GM21723 (cell line): Measurements from ENCODE around the gene AHRR.

Experiments
- ATAC-seq: cut with Tn5 transposase; IDR thresholded peaks from one replicate; pipeline ENCODE4 v1.9.1; 2021; ENCODE audit warnings: mild to moderate bottlenecking, moderate library complexity; ENCODE audit not compliant: unreplicated experiment

Gene AHRR

DNA sequence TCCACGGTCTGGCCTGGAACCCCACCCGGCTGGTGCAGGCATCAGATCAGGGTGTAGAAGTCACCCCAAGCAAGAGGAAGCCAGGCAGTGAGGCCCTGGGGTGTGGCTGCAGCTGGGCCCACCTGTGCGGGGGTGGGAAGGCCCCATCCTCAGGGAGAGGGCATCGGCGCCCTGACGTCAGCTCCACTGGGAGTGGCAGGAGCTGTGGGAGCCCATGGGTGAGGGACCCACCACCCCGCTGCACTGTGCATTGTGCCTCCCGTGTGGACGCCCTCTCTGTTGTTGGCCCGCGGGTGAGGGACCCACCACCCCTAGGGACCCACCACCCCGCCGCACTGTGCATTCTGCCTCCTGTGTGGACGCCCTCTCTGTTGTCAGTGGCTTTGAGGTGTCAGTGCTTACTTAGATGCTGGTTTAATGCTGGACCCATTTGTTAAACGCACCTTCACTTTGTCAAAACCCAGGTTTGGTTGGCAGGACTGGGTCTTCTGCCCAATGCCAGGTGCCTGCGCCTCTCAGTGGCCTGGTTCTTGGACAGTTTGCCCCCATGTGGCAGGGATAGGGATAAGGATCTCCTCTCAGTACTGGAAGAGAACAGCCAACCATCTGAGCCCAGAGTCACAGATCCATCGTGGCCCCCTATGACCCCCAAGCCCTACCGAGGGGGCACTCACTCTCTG is 114.6 kb downstream of the AHRR start:
- no peak for ATAC-seq

DNA sequence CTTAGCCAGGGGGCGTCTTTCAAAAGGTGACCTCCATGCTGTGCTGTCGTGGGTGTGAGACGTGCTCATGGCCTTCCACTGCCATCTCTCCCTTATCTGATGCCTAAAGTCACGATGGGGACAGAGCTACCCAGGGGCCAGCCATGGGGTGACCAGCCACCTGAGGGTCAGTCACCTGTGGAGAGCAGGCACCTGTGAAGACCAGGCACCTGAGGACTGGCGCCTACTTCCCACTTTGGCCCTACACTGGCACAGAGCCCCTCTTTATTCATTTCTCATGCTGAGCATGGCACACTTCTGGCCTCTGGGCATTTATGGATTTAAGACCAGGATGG is 115.1 kb downstream of the AHRR start:
- ATAC-seq = no peak

DNA sequence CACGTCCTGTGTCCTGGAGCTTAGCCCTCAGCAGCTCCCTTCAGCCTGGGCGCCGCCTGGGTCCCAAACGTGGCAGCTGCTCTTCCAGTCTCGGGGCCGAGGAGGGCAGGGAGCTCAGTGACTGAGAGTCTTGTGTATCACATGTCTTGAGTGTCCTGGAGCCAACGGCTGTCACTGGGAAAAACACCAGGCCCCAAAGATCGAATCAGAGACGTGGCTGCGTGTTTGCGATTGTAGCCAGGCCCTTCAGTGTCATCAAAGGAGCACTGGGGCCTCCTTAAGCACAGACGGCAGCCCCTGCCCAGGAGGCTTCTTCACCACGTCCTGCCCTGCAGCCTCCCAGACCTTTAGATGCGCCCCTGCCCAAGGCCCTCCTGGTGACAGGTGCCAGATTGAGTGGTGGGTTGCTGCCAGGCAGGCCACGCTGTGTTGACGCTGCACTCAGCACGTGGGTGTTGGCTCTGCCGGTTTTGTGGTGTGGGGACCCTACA is 115.8 kb downstream of the AHRR start:
- ATAC-seq = no peak

DNA sequence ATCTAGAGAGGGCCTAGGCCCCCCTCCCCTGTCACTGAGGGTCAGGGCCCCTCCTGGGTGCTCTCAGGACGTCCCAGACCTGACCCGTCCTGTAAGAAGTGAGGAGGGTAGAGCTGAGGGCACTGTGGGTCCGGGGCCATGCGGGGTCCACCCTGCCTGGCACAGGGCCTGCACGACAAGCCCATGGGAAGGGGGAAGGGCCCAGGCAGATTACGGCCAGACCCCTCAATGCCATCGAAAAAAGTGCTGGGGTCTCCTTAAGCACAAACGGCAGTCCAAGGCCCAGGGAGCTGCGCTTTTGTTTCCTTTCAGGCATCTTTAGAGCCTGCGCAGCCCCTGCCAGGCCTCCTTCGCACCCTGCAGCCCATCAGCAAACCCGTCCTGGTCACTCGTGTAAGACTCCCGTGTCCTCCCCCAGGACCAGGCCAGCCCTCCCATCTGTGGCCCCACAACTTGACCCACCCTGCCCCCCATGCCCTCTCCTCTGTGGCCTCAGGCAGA is 117.0 kb downstream of the AHRR start:
- ATAC-seq = no peak

DNA sequence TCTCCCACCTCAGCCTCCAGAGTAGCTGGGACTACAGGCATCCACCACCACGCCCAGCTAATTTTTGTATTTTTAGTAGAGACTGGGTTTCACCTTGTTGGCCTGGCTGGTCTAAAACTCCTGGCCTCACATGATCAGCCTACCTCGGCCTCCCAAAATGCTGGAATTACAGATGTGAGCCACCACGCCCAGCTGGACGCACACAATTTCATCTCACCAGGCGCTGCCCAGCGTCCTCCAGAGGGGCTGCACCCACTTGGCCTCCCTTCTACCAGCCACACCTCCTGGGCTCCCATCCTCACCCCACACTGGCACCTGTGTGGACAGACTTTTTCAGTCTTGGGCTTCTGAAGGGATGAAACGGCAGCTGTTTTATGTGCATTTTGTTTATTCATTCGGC is 117.7 kb downstream of the AHRR start:
- ATAC-seq = no peak

DNA sequence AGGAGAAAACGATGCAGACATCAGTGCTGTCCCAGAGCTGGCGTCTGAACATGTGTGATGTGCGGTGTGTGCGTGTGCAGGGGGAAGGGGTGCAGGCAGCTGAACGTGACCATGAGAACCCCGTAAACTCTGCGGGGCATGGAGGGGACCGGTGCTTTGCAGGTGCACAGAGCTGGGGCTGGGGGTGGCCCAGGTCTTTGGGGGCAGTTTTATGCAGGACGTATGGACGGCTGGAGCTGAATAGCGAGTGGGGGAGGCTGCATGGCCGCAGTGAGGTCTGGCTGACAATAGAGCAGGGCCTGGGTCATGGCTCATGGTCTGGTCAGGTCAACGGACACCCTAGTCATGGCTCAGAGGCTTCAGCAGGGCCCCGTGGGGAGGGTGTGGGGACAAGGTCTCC is 118.1 kb downstream of the AHRR start:
- ATAC-seq = no peak

DNA sequence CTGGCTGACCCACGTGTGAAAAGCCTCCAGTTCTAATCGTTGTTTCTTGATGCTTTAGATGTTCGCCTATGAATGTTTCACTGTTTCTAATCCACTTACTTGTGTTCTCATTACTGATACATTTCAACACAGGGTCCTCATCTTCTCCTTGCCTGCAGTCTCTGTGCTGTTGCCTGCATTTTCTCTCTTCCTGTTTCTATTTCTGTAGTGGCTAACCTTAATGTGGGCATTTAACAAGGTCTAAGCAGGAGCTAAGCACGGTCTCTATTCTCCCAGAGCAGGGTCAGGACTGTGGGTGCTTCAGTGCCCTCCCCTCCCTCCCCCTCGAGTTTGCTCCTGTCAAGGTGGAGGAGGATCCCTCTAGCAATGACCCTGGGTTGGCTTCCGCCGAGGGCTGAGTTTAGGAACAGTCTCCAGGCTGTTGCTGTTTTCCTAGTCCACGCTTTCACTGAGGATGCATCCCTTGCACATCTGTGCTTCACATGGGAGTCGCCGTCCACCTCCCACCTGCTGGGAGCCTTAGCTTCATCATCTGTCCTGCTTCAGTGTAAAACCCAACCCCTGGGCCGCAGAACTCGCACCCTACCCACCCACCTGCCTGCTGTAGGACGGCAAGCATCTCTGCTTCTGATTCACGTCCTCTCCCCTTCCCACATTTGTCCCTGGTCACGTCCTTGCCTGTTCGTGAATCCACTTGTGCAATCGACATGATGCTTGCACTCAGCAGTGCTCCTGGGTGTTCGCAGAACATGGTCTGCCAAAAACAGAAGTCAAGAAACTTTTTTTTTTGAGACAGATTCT is 119.1 kb downstream of the AHRR start:
- ATAC-seq = no peak

DNA sequence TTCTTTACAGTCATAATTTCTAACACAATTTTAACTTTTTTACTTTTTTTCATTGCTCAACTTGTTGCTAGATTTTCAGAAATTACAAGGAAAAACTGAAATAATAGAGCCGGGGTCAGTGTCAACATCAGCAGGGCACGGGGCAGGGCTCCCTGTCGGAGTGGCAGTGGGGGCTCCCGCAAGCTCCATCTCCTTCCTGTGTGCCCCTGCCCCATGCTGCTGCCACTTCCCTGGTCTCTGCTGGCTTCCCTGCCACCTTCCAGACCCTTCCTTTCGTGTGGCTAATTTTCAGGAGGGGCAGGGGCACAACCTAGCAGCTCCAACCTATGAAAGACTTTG is 120.5 kb downstream of the AHRR start:
- ATAC-seq = no peak

DNA sequence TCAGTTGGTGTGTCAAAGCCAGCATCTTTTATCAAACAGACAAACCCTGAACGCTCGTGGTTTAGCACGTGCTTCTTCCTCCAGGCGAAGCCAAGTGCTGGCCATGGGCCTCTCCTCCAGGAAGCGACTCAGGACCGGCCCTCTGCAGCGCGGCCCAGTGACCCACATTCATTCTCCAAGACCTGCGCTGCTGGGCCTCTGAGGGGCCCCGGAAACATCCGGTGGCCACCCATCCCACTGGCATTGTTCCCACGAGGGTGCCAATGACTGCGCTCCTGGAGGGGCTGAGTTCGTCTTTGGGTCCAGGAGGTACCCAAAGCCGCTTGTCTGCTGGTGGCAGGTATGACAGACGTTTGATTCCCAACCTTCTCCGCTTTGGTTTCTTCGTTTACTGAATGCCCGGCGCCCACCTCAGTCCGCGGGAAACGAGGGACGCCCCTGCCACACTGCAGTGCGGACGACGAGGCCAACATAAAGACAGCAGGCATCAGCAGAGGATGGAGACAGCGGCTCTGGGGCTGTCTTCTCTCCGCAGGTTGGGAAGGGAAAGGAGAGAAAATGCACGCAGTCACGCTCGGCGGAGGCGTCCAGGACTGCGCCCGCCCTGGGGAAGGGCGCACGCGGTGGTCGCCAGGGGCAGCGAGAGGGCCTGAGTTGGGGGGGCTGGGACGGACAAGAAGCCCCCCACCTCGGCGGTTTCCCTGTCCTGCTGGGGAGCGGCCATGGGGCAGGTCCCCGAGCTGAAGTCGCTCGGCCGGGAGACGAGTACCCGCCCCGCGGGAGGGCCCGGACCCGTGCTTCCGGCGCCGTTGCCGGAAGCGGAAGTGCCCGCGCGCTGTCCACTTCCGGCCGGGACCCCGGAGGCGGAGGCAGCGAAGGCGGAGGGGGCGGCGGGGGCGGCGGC is 121.1 kb downstream of the AHRR start, which contains the start of gene EXOC3:
EXOC3 (plus strand) TSS at position 842 of the 904 bp plus-strand sequence. CDS start 3,030 bp downstream, outside the sequence.
- ATAC-seq = peak; percentile 87

DNA sequence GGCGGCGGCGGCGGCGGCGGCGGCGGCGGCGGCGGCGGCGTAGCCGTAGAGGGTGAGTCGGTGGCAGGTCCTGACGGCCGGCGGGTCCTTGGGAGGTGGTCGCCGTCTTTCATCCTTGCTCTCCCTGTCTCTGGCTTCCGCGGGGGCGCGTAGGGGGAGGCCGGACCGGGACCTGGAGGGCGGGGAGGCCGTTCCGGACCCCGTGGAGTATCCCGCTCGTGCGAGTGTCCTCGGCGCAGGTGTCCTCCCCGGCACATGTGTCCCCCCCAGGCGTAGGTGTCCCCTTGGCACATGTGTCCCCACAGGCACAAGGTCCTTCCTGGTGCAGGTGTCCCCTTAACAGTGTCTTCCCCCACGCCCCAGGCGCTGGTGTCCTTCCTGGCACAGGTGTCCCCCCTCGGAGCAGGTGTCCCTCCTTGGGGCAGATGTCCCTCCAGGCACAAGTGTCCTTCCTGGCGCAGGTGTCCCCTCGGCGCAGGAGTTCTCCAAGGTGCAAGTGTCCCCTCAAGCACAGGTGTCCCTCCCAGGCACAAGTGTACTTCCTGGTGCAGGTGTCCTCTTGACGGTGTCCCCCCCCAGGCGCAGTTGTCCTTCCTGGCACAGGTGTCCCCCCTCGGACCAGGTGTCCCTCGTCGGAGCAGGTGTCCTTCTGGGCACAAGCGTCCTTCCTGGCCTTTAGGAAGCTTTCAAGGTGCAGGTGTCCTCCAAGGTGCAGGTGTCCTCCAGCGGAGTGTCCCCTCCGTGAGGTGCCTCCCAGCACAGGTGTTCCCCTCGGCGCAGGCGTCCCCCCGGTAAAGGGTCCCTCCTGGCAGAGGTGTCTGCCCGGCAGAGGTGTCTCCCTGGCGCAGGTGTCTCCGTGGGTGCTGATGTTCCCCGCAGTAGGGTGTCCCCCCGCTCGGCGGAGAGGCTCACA is 122.0 kb downstream of the AHRR start:
- ATAC-seq = peak; percentile 17

DNA sequence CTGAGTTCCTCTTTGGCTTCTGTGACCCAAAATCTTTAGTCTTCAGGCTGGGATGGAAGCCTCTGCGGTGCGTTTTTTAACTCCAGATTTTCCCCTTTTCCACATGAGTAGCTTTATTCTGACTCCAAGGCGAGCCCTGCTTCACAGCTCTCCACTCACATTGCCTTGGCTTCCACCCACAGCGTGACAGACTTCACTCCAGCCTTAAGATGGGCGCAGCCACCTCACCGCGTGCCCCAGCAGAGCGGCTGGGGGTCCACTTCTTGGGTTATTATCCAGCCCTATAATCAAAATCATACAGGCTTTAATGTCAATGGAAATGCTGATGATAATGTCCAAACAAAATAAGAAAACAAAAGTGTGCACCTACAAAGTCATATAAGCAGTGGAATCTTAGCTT is 122.7 kb downstream of the AHRR start:
- no peak for ATAC-seq

DNA sequence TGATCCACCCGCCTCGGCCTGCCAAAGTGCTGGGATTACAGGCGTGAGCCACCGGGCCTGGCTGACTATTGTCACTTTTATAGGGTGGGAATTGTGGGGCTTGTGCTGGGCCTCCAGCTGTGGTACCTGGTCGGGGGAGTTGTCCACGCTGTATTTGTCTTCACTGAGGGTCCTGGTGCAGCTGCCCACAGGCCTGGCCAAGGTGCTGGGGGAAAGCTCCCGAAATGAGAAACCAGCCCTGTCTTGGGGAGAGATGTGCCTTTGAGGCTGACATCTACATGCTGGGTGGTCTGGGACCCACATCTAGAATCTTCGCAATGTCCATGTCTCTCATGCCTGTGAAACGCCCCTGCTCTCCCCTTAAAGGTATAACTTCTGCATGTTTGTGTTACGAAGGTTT is 124.1 kb downstream of the AHRR start:
- no peak for ATAC-seq

DNA sequence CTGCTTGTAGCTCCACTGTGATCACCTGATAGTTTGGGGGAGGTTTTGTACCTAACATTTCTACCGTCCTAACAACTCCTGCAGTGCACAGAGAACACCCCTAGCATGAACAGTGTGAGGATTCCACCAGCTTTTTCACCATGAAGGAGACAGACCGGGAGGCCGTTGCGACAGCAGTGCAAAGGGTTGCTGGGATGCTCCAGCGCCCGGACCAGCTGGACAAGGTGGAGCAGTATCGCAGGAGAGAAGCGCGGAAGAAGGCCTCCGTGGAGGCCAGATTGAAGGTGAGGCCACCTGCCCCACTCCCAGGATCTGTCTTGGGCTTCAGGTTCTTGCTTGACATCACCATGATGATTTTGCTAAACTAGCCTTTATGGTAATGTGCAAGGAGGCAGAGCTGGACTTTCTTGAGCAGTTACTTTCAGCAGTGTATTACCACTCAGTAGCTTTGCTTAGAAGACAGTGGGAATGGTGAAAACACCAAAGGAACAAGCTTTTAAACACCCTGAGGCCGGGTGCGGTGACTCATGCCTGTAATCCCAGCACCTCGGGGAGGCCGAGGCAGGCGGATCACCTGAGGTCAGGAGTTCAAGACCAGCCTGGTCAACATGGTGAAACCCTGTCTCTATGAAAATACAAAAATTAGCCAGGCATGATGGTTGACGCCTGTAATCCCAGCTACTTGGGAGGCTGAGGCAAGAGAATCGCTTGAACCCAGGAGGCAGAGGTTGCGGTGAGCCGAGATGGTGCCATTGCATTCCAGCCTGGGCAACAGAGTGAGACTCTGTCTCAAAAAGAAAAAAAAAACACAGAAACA is 124.8 kb downstream of the AHRR start:
- ATAC-seq = no peak

DNA sequence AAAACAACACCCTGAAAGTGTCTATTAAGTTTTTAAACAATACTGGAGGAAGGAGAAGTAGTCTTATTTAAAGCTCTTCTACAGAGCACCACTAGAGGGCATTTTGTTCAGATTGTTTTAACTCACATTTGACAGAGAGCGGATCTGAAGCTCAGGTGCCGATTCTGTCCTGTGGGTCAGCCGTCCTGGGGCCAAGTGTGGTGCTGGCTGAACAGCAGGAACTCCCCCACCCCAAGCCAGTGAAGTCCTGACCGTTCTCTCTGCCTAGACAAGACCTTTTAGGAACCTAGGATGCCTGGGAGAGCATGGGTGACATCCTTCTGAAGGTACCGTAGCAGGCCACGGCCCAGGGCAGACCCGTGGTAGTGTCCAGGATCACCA is 125.4 kb downstream of the AHRR start:
- ATAC-seq = no peak

DNA sequence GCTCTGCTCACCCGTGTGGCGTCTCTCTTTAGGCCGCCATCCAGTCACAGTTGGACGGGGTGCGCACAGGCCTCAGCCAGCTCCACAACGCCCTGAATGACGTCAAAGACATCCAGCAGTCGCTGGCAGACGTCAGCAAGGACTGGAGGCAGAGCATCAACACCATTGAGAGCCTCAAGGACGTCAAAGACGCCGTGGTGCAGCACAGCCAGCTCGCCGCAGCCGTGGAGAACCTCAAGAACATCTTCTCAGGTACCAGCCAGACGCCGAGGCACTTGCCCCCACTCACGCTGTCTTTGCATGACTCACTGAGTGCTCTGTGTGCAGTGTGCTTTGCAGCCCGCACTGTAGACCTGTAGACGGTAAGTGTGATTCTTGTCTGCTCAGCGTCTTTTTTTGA is 126.0 kb downstream of the AHRR start:
- ATAC-seq = no peak

DNA sequence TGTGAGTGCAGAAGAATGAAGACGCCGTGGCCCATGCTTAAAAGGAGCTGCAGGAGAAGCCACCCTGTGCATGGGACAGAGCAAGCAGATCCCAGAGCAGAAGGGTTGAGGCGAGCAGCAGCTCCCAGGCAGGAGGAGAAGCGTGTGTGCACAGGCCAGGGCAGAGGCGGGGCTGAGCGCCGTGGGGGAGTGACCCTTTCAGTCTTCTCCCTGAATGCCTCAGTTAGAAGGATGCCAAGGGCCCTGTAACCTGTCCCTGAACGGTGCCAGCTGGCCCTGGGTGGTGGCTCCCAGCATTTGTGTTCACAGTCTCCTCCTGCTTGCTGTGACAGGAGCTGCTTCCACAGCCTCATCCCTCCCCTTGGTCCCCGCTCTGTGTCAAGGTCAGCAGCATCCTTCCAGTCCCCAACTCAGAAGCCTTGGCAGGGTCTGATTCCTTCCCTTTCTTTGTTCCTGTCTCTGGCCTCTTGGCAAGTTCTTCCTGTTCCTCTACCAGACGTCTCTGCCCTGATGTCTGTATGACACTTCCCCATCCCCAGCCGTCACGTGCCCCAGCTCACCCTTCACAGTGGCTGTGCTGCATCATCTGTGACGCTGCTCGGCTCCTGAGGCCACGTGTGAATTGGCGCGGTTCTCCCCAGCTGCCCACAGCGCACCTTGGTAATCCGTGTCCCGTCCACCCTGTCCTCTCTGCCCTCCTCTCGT is 126.7 kb downstream of the AHRR start:
- ATAC-seq = no peak

DNA sequence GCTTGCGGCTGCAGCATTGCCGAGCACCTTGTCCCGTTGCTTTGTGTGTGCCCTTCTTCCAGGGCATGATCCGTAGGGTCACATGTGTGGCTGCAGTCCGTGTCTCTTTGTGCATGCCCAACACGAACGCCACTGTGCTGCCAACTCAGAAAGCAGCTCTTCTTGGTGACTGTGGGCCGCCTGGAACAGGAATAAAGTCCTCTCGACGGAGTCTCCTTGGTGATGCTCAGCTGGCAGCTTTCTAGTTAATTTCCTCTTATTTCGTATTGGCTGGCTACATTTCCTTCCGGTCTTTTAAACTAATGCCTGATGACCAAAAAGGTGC is 127.2 kb downstream of the AHRR start:
- ATAC-seq = no peak

DNA sequence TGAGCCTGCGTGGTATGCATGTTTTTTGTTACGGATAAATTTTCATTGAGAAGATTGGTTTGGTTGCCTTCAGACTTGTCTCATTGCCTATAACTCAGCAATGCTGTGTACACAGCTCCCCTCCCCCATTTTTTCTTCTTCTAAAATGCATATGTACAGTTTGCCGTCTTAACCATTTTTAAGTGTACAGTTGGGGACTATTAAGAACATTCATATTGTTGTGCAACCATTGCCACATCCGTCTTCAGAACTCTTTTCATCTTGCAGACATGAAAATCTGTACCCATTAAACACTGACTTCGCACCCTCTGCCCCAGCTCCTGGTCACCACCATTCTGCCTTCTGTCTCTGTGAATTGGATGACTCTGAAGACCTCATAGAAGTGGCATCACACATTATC is 127.6 kb downstream of the AHRR start:
- ATAC-seq = no peak
